Mesenchymal stem cell (in vitro differentiated cells and primary cell): Measurements from ENCODE around the gene PLD3.
A peak's percentile ranks its signal among the peaks of the same experiment; 100 is the strongest.
"Not testable (repeated sequence)": the region's sequence is repeated elsewhere in the genome, so short reads cannot be mapped to it uniquely, and the experiment has no call there.

Source experiments
- DNase-seq: peaks from one replicate; pipeline ENCODE4 v3.0.0-alpha.2; 2013
- H2AFZ ChIP-seq: one replicate; pipeline ENCODE4 v1.6.1; 2013; ENCODE audit warnings: low read depth, mild to moderate bottlenecking, control low read depth, inconsistent platforms, low read length, moderate library complexity
- H2AK5ac ChIP-seq: 2 replicates; pipeline ENCODE4 v1.6.1; 2013; ENCODE audit warnings: low read length, moderate library complexity, mild to moderate bottlenecking, inconsistent platforms; ENCODE audit not compliant: severe bottlenecking
- H2BK120ac ChIP-seq: one replicate; pipeline ENCODE4 v1.6.1; 2013; ENCODE audit warnings: low read depth, mild to moderate bottlenecking, inconsistent platforms, low read length, moderate library complexity
- H2BK12ac ChIP-seq, 2 experiments: one replicate each; pipeline ENCODE4 v1.6.1; 2013; ENCODE audit warnings: inconsistent platforms in 2 of 2, low read length in 2 of 2, mild to moderate bottlenecking in 2 of 2, moderate library complexity in 2 of 2, control low read depth in 1 of 2
- H2BK15ac ChIP-seq: one replicate; pipeline ENCODE4 v1.6.1; 2013; ENCODE audit warnings: mild to moderate bottlenecking, low read depth, inconsistent platforms; ENCODE audit not compliant: poor library complexity, severe bottlenecking
- H2BK5ac ChIP-seq: 2 replicates; pipeline ENCODE4 v1.6.1; 2013; ENCODE audit warnings: low read depth, mild to moderate bottlenecking, low read length, control low read depth, inconsistent platforms; ENCODE audit not compliant: poor library complexity, severe bottlenecking
- H3K14ac ChIP-seq, 2 experiments: one replicate each; pipeline ENCODE4 v1.6.1; 2013; ENCODE audit warnings: inconsistent platforms in 2 of 2, low read length in 2 of 2, control low read depth in 1 of 2, mild to moderate bottlenecking in 1 of 2, moderate library complexity in 1 of 2
- H3K18ac ChIP-seq, 2 experiments: one replicate each; pipeline ENCODE4 v1.6.1; 2013; ENCODE audit warnings: inconsistent platforms in 2 of 2, low read length in 2 of 2, control low read depth in 1 of 2, low read depth in 1 of 2, mild to moderate bottlenecking in 1 of 2
- H3K23ac ChIP-seq, 2 experiments: one replicate each; pipeline ENCODE4 v1.6.1; 2013; ENCODE audit warnings: inconsistent platforms in 2 of 2, low read length in 2 of 2, mild to moderate bottlenecking in 2 of 2, moderate library complexity in 2 of 2, control low read depth in 1 of 2
- H3K27ac ChIP-seq: 2 replicates; pipeline ENCODE4 v1.5.1; 2013; ENCODE audit warnings: mild to moderate bottlenecking, moderate library complexity, low read length, control low read depth, inconsistent platforms; ENCODE audit not compliant: poor library complexity, severe bottlenecking
- H3K27me3 ChIP-seq, 2 experiments: 2 replicates each; pipeline versions ENCODE4 v1.6.1 to v1.7.0; 2013; ENCODE audit warnings: low read length in 2 of 2, mild to moderate bottlenecking in 2 of 2, moderate library complexity in 2 of 2, control low read depth in 1 of 2, inconsistent platforms in 1 of 2; ENCODE audit not compliant: control insufficient read depth in 1 of 2, insufficient read depth in 1 of 2
- H3K36me3 ChIP-seq, 2 experiments: 2 replicates each; pipeline versions ENCODE4 v1.6.1 to v1.7.0; 2013; ENCODE audit warnings: low read length in 2 of 2, control low read depth in 1 of 2, inconsistent platforms in 1 of 2, low read depth in 1 of 2, mild to moderate bottlenecking in 1 of 2; ENCODE audit not compliant: insufficient read depth in 2 of 2, control insufficient read depth in 1 of 2
- H3K4ac ChIP-seq, 2 experiments: one replicate each; pipeline ENCODE4 v1.6.1; 2013; ENCODE audit warnings: inconsistent platforms in 2 of 2, low read length in 2 of 2, mild to moderate bottlenecking in 2 of 2, moderate library complexity in 2 of 2, control low read depth in 1 of 2, low read depth in 1 of 2
- H3K4me1 ChIP-seq: 2 replicates; pipeline ENCODE4 v1.6.1; 2013; ENCODE audit warnings: low read depth, low read length, control low read depth; ENCODE audit not compliant: control insufficient read depth, insufficient read depth
- H3K4me2 ChIP-seq: 2 replicates; pipeline ENCODE4 v1.6.1; 2013; ENCODE audit warnings: low read length, mild to moderate bottlenecking, inconsistent platforms; ENCODE audit not compliant: poor library complexity, severe bottlenecking
- H3K4me3 ChIP-seq, 2 experiments: 2 replicates each; pipeline versions ENCODE4 v1.5.1 to v1.7.0; 2013; ENCODE audit warnings: low read length in 2 of 2, mild to moderate bottlenecking in 2 of 2, control low read depth in 1 of 2, low read depth in 1 of 2; ENCODE audit not compliant: insufficient read depth in 1 of 2
- H3K79me1 ChIP-seq: replicated peaks from 2 replicates; pipeline ENCODE4 v1.6.1; 2013; ENCODE audit warnings: mild to moderate bottlenecking, control low read depth, low read length, inconsistent platforms; ENCODE audit not compliant: poor library complexity, severe bottlenecking
- H3K9ac ChIP-seq: 2 replicates; pipeline ENCODE4 v1.7.0; 2013; ENCODE audit warnings: mild to moderate bottlenecking, low read length, moderate library complexity
- H3K9me3 ChIP-seq: 2 replicates; pipeline ENCODE4 v1.7.0; 2013; ENCODE audit warnings: mild to moderate bottlenecking, low read length; ENCODE audit not compliant: control insufficient read depth
- H4K8ac ChIP-seq: one replicate; pipeline ENCODE4 v1.6.1; 2013; ENCODE audit warnings: inconsistent platforms, mild to moderate bottlenecking, low read length, moderate library complexity
- H4K91ac ChIP-seq: one replicate; pipeline ENCODE4 v1.6.1; 2013; ENCODE audit warnings: mild to moderate bottlenecking, low read length, inconsistent platforms
- WGBS: methylation state at CpG from one replicate; pipeline ENCODE4 v1.1.7; 2013; ENCODE audit warnings: mixed read lengths; 5-methylcytosine and 5-hydroxymethylcytosine counted together

PLD3 gene

GRCh38 chr19:40407714-40408597, 59.5 kb downstream of the PLD3 start:
- no peak overlapping the region for H3K27ac ChIP-seq
- H2BK12ac ChIP-seq: no peak overlapping the region
- H3K23ac ChIP-seq: no peak overlapping the region
- no peak overlapping the region for H3K18ac ChIP-seq
- no peak for DNase-seq
- H2BK15ac ChIP-seq: peak overlapping the region; percentile 36
- peaks cover 21% of the 10 kb centered on the region for H3K4me1 ChIP-seq
- no peak overlapping the region for H3K4me3 ChIP-seq
- no peaks in the 10 kb centered on the region for H3K36me3 ChIP-seq
- H3K27me3 ChIP-seq: peaks cover 2 to 15% of the 10 kb centered on the region in 2 experiments
- H2AFZ ChIP-seq: no peak overlapping the region
- no peak overlapping the region for H2BK120ac ChIP-seq
- no peaks in the 10 kb centered on the region for H3K79me1 ChIP-seq
- WGBS: 89% methylated on average over 22 of the region's 22 CpGs
- no peak overlapping the region for H3K4ac ChIP-seq
- peak overlapping the region; percentile 58 for H4K91ac ChIP-seq
- H3K14ac ChIP-seq: no peak overlapping the region
- no peak overlapping the region for H3K4me2 ChIP-seq
- peak overlapping the region; percentile 62 for H4K8ac ChIP-seq
- H2AK5ac ChIP-seq: no peak overlapping the region
- no peaks in the 10 kb centered on the region for H3K9me3 ChIP-seq
- no peak overlapping the region for H2BK5ac ChIP-seq
- H3K9ac ChIP-seq: no peak overlapping the region

GRCh38 chr19:40408598-40408925, 60.1 kb downstream of the PLD3 start:
- not testable (repeated sequence) for H4K91ac ChIP-seq, H3K27ac ChIP-seq, H3K36me3 ChIP-seq, H3K4me2 ChIP-seq, H2BK120ac ChIP-seq, H2BK5ac ChIP-seq, H2BK12ac ChIP-seq, H2AFZ ChIP-seq, H3K4me3 ChIP-seq, H3K79me1 ChIP-seq, H3K9me3 ChIP-seq, H3K14ac ChIP-seq, H2AK5ac ChIP-seq, DNase-seq, H2BK15ac ChIP-seq, H3K23ac ChIP-seq, H3K18ac ChIP-seq, H4K8ac ChIP-seq, H3K4ac ChIP-seq, H3K9ac ChIP-seq
- peaks cover 3 to 21% of the 10 kb centered on the region in 2 experiments for H3K27me3 ChIP-seq
- peaks cover 21% of the 10 kb centered on the region for H3K4me1 ChIP-seq
- 91% methylated on average over 8 of the region's 8 CpGs for WGBS

GRCh38 chr19:40410030-40410389, 61.5 kb downstream of the PLD3 start:
- no peaks in the 10 kb centered on the region for H3K9me3 ChIP-seq
- no peak overlapping the region for H2AFZ ChIP-seq
- 85% methylated on average over 8 of the region's 9 CpGs for WGBS

GRCh38 chr19:40411125-40411842, 62.8 kb downstream of the PLD3 start:
- peaks cover 3 to 21% of the 10 kb centered on the region in 2 experiments for H3K27me3 ChIP-seq

More at GRCh38 chr19:40410030-40410389, 61.5 kb downstream of the PLD3 start:
- H3K4ac ChIP-seq: no peak overlapping the region
- no peak overlapping the region for H2AK5ac ChIP-seq
- no peak overlapping the region for H3K27ac ChIP-seq
- H4K8ac ChIP-seq: no peak overlapping the region
- no peak overlapping the region for H3K14ac ChIP-seq
- no peaks in the 10 kb centered on the region for H3K36me3 ChIP-seq
- no peak overlapping the region for H2BK15ac ChIP-seq
- peaks cover 3 to 21% of the 10 kb centered on the region in 2 experiments for H3K27me3 ChIP-seq
- H2BK5ac ChIP-seq: no peak overlapping the region
- no peak overlapping the region for H3K4me2 ChIP-seq
- no peak overlapping the region for H4K91ac ChIP-seq
- no peak overlapping the region for H3K18ac ChIP-seq
- no peak overlapping the region for H2BK120ac ChIP-seq
- H3K9ac ChIP-seq: no peak overlapping the region
- H3K4me1 ChIP-seq: peaks cover 25% of the 10 kb centered on the region
- H3K79me1 ChIP-seq: no peaks in the 10 kb centered on the region
- H3K4me3 ChIP-seq: no peak overlapping the region
- no peak overlapping the region for H2BK12ac ChIP-seq
- no peak for DNase-seq
- no peak overlapping the region for H3K23ac ChIP-seq

More at GRCh38 chr19:40411125-40411842, 62.8 kb downstream of the PLD3 start:
- no peaks in the 10 kb centered on the region for H3K36me3 ChIP-seq
- H4K8ac ChIP-seq: peak overlapping the region; percentile 39
- H3K9me3 ChIP-seq: no peaks in the 10 kb centered on the region
- no peak overlapping the region for H3K4me3 ChIP-seq
- no peak overlapping the region for H3K4me2 ChIP-seq
- WGBS: 80% methylated on average over 14 of the region's 16 CpGs
- H2BK15ac ChIP-seq: no peak overlapping the region
- no peaks in the 10 kb centered on the region for H3K79me1 ChIP-seq
- no peak overlapping the region for H3K14ac ChIP-seq
- no peak overlapping the region for H3K9ac ChIP-seq
- peaks cover 25% of the 10 kb centered on the region for H3K4me1 ChIP-seq
- H3K27ac ChIP-seq: no peak overlapping the region
- H2BK12ac ChIP-seq: peak overlapping the region; percentile 28 to 52
- peak overlapping the region; percentile 64 for H4K91ac ChIP-seq
- no peak overlapping the region for H3K4ac ChIP-seq
- no peak overlapping the region for H3K18ac ChIP-seq
- no peak overlapping the region for H2AK5ac ChIP-seq
- no peak for DNase-seq
- no peak overlapping the region for H2AFZ ChIP-seq
- H2BK120ac ChIP-seq: no peak overlapping the region
- H2BK5ac ChIP-seq: no peak overlapping the region
- no peak overlapping the region for H3K23ac ChIP-seq
